Fibroblast of upper back skin (primary cell): ENCODE measurements around the gene TMEM229A.
"Not testable (repeated sequence)": the region's sequence is repeated elsewhere in the genome, so short reads cannot be mapped to it uniquely, and the experiment has no call there.

ENCODE experiments used
- DNase-seq: peaks from one replicate; pipeline ENCODE4 v3.0.0-alpha.2; 2013

The TMEM229A gene

DNA sequence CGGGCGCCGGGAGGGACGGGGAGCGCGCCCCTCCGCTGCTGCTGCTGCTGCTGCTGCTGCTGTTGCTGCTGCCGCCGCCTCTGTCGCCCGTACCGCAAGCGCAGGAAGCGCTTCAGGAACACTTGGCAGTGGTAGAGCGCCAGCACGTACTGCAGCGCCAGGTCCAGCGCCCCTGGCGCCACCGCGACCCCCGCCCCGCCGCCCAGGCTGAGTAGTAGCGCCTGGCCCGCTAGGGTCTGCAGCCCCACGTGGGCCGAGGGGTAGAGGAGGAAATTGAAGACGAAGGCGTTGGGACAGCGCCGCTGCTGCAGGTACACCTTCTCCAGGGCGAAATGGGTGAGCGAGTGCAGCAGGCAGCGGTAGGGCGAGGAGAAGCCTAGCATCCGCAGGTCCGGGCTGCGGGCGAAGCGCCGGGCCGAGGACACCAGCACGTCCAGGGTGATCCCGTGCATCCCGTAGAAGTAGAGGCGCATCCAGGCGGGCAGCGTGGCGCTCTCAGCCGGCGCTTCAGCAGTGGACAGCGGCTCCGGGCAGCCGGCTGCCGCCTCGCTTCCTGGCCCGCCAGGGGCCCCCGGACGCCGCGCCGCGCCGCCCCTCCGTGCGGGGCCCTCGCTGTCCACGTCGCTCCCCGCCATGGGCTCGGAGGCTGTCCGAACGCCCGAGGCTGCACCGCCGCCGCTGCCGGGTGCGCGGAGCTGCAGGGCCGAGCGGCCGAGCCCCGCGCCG is at the start of gene TMEM229A:
Gene TMEM229A (minus strand): TSS at position 699 of the 726 bp plus-strand sequence. CDS start 64 bp downstream, at position 635.
- DNase-seq = peak; percentile 3

DNA sequence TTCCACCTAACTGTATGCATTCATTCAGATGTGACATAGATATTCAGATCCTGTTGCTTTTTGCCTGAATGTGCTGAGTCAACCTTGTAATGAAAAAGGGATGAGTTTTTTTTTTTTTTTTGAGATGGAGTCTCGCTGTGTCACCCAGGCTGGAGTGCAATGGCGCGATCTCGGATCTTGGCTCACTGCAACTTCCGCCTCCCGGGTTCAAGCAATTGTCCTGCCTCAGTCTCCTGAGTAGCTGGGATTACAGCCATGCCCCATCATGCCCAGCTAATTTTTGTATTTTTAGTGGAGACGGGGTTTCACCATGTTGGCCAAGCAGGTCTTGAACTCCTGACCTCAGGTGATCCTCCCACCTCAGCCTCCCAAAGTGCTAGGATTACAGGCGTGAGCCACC is 49.4 kb upstream of the TMEM229A start:
- DNase-seq = not testable (repeated sequence)

DNA sequence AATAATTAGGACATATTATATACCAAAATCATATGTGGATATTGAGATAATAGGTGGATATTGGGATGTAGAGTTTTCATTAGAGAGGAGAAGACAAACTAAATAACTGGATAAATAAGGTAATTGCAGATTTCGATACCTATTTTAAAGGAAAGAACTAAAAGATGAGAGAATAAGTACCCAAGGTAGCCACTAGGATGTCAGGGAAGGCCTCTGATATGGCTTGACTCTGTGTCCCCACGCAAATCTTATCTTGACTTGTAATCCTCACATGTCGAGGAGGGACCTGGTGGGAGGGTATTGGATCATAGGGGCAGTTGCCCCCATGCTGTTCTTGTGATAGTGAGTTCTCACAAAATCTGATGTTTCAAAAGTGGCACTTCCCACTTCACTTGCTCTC is 44.7 kb upstream of the TMEM229A start:
- no peak for DNase-seq

GRCh38 chr7:124076841-124077240 is 44.0 kb upstream of the TMEM229A start:
- DNase-seq = no peak

- no peak for DNase-seq
These were observed 41.1 kb upstream of the TMEM229A start for GRCh38 chr7:124074007-124074406.

DNA sequence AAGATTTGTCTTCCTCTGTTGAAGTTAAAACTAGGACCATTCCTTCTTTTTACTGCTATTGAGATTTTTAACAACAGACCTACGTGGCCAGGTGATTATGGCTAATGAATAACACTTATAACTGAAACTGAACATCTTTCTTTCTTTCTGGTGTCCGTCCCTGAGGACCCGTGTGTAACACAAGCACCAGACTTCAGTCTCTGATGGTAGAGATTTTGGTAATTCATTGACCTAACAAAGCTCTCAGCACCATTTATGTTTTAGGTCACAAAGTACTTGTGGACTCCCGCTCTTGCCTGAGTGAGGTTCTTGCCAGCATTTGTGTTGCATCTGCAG is 40.4 kb upstream of the TMEM229A start:
- no peak for DNase-seq

DNA sequence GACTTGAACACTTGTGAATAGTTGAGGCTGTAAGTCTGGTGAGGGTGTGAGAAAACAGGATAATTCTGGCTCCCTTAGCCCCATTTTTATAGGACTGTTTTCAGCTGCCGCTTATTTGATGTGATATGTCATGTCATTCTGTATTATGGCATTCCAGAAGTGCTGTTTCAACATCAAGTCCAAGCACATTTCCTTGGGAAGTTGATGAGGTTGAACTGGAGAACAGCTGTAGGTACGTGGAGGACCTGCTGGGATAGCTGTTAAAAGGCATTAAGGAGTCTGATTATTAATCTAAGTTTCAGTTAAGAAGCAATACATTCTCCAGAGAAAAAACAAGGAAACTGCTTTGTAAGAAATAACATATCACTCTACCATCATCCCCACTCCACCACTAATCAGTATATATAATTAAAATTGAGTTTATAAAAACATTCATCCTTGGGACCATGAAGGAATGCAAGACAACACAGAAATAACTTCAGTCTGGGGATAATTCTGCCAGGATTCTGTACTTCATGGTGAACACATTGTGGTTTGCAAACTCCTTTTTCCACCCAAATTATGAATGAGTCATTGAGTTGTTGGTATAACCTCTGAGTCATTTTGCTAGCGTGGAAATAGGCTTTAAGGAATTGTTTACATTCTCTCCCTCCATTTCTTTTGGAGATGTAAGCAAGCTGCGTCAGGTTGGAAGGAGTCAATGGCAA is 39.9 kb upstream of the TMEM229A start:
- peak; percentile 16 for DNase-seq

DNA sequence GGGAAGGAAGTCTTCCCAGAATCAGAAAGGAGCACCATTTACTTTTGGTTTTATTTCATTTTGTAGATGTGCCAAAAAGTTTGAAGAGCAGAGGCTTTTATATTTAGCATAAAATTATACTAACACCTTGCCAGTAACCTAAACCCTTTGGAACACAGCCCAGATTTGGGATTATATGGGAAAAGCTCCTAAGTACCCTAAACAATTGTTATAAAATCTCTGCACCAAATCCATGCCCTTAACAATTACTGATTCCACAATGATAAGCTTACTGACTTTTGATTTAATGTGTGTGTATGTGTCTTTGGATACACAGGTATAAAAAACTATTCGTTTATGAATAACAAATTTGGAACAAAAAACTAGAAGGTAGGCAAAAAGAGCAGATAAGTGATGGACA is 39.0 kb upstream of the TMEM229A start:
- no peak for DNase-seq

GRCh38 chr7:124062171-124062570 is 29.3 kb upstream of the TMEM229A start:
- no peak for DNase-seq

- DNase-seq = no peak
These were observed 27.7 kb upstream of the TMEM229A start for GRCh38 chr7:124060528-124060927.

GRCh38 chr7:124059375-124059774 is 26.5 kb upstream of the TMEM229A start:
- no peak for DNase-seq

DNA sequence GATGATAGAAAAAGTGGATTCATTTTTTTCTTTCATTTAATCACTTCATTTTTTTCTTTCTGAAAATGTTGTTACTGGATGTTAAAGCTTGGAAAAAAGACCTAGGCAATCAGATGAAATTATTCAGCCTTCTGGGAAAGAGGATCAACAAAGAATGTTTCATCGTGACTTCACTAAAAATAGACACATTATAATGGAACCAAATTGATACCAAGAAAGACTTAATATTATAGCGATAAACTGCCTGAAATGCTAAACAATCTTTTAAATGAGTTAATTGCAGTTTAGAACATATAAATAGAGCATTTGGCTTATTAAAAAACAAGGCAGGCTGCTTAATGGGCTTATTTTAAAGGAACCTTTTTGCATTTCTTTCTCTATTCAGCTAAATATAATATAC is 25.6 kb upstream of the TMEM229A start:
- no peak for DNase-seq

DNA sequence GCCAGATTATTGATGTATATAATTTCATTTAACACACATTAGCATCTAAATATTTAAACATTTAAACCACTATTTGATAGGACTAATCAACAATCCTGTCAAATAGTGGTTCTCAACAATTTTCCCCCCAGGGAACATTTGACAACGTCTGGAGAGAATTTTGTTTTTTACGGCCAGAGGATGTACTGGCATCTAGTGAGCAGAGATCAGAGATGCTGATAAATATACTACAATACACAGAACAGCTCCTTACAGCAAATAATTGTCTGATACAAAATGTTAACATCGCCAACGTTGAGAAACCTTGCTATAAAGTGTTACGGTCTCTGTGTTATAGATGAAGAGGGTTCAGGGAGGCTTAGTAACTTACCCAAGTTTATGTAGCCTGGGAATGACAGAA is 25.0 kb upstream of the TMEM229A start:
- DNase-seq = no peak

- DNase-seq = no peak
These were observed 23.4 kb upstream of the TMEM229A start for GRCh38 chr7:124056234-124056633.

GRCh38 chr7:124051681-124052377 is 19.0 kb upstream of the TMEM229A start:
- DNase-seq = no peak

GRCh38 chr7:124042826-124043225 is 10.0 kb upstream of the TMEM229A start:
- no peak for DNase-seq

- DNase-seq = no peak
These were observed 8.6 kb upstream of the TMEM229A start for GRCh38 chr7:124041439-124041838.

DNA sequence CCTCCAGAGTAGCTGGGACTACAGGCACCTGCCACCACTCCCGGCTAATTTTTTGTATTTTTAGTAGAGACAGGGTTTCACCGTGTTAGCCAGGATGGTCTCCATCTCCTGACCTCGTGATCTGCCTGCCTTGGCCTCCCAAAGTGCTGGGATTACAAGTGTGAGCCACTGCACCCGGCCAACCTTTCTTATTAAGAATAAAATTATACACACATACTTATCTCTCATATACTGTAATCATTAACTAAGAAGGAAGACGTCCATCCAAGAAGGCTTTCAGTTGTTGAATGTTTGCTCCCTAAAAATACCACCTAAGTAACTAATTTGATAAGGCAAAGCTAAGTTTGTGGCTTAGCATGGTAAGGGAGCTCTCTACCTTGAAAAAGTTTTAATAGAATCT is 5.0 kb upstream of the TMEM229A start:
- not testable (repeated sequence) for DNase-seq

DNA sequence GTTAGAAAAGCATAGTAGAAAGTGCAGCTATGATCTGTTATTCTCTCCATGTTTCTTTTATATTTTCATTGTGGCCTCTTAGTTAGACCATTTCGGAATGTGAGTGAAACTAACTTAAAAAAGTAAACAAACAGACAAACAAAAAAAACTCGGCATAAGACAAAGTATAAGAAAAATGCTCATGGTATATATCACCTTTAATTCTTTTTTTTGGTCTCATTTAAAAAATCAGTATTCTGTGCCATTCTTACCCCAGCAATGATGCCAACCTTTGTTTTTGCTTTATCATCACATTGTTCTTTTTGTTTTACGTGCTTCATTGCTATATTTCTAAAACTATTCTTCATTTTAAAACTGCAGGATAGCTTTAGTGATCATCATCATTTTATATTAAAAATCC is 2.8 kb upstream of the TMEM229A start:
- DNase-seq = no peak

GRCh38 chr7:124034754-124035100 is 1.9 kb upstream of the TMEM229A start:
- DNase-seq = no peak

GRCh38 chr7:124033807-124034753 is 1.2 kb upstream of the TMEM229A start:
- no peak for DNase-seq

DNA sequence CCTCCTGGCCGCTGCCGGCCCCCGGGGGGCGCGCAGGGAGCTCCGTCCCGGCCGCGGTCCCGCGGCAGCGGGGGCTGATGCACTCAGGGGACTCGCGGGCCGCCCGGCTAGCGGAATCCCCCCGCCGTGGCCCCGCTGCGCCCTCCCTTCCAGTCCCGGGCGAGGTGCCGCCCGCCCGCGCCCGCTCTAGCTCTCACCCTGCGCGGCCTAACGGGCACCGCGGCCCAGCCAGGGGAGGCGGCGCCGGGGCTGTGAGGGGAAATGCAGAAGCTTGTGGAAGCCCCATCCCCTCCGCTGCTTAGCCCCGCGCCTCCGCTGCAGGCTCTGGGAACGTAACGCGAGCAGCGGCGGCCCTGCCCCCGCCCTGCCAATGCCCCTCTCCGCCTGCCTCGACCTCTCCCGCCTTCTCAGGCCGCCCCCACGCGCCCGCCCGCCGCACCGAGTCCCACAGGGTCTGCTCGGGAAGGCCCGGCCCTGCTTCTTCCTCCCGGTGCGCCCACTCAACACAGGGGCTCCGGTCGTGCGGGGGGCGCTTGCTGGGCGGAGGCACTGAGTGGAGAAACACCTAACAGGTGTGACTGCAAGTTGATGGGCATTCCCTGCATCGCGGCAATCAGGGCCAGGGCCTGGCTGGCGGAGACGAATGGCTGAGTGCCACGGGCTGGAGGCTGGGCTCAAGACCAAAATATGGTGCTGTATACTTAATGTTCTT is 384 bp upstream of the TMEM229A start:
- DNase-seq = no peak
